Measurements from ENCODE around the gene ZNF419. TPM values are rescaled to one million over a fixed set of nuclear protein-coding genes. Genes with fewer than 3 reads are reported as not detected.
"Not testable (repeated sequence)": the region's sequence is repeated elsewhere in the genome, so short reads cannot be mapped to it uniquely, and the experiment has no call there.

ZNF419 gene
- 17.0 and 17.2 TPM in 2 replicates for total RNA-seq
- long read RNA-seq, transcript ZNF419-202 (4 exons, 3,654 nt): major isoform, 12 of 25 reads
- long read RNA-seq, partial matches to known transcripts: 0 of 25 reads
- long read RNA-seq, other reads (novel, unspliced or antisense): 2 of 25 reads

GRCh38 chr19:57487477-57488298, at the start of gene ZNF419:
Gene ZNF419 (plus strand): TSS chr19:57487750. CDS start chr19:57487951, 201 bp downstream.
- Mint-ChIP-seq H3K4me1 (peaks cover 14% of the 10 kb centered on the region), H3K4me3 (peak within 1 kb of the TSS; percentile 84), H3K9me3 (peaks cover 21% of the 10 kb centered on the region), H3K36me3 (ENCODE audit: low read depth) (peaks cover 48% of the 10 kb centered on the region)
- not testable (repeated sequence) for H3K27ac Mint-ChIP-seq (ENCODE audit: unreplicated experiment); H3K27me3 Mint-ChIP-seq (ENCODE audit: low read depth)
- DNase-seq (ENCODE audit: low read depth, low spot score): peak; percentile 79

- peaks cover 52% of the 10 kb centered on the region for H3K36me3 Mint-ChIP-seq (ENCODE audit: low read depth)
- no peaks in the 10 kb centered on the region for H3K27me3 Mint-ChIP-seq (ENCODE audit: low read depth)
- no peak for DNase-seq (ENCODE audit: low read depth, low spot score)
- no peak for TF ChIP-seq CTCF (conservative IDR thresholded peaks at IDR 0.05)
- H3K4me1 Mint-ChIP-seq: peaks cover 28% of the 10 kb centered on the region
- peaks cover 19% of the 10 kb centered on the region for H3K9me3 Mint-ChIP-seq
- no peak overlapping the region for H3K27ac Mint-ChIP-seq (ENCODE audit: unreplicated experiment)
- H3K4me3 Mint-ChIP-seq: peak overlapping the region; percentile 70
These were observed 49.6 kb upstream of the ZNF419 start for GRCh38 chr19:57437931-57438330.

- DNase-seq (ENCODE audit: low read depth, low spot score): no peak
- TF ChIP-seq CTCF (conservative IDR thresholded peaks at IDR 0.05): no peak
- Mint-ChIP-seq H3K4me1 (peaks cover 28% of the 10 kb centered on the region), H3K27ac (ENCODE audit: unreplicated experiment) (no peak overlapping the region), H3K9me3 (peaks cover 15% of the 10 kb centered on the region), H3K4me3 (peak overlapping the region; percentile 61), H3K36me3 (ENCODE audit: low read depth) (peaks cover 60% of the 10 kb centered on the region), H3K27me3 (ENCODE audit: low read depth) (no peaks in the 10 kb centered on the region)
These were observed 48.6 kb upstream of the ZNF419 start for GRCh38 chr19:57438925-57439324.

GRCh38 chr19:57441979-57442752, 45.4 kb upstream of the ZNF419 start:
- H3K27me3 Mint-ChIP-seq (ENCODE audit: low read depth): no peaks in the 10 kb centered on the region
- TF ChIP-seq CTCF (conservative IDR thresholded peaks at IDR 0.05): no peak
- no peak overlapping the region for H3K27ac Mint-ChIP-seq (ENCODE audit: unreplicated experiment)
- peak overlapping the region; percentile 24 for H3K4me3 Mint-ChIP-seq
- DNase-seq (ENCODE audit: low read depth, low spot score): no peak
- H3K9me3 Mint-ChIP-seq: peaks cover 9% of the 10 kb centered on the region
- H3K4me1 Mint-ChIP-seq: peaks cover 6% of the 10 kb centered on the region
- H3K36me3 Mint-ChIP-seq (ENCODE audit: low read depth): peaks cover 69% of the 10 kb centered on the region

GRCh38 chr19:57443121-57443696, 44.3 kb upstream of the ZNF419 start:
- peaks cover 69% of the 10 kb centered on the region for H3K36me3 Mint-ChIP-seq (ENCODE audit: low read depth)
- H3K4me1 Mint-ChIP-seq: peaks cover 6% of the 10 kb centered on the region
- H3K27ac Mint-ChIP-seq (ENCODE audit: unreplicated experiment): no peak overlapping the region
- DNase-seq (ENCODE audit: low read depth, low spot score): no peak
- no peaks in the 10 kb centered on the region for H3K27me3 Mint-ChIP-seq (ENCODE audit: low read depth)
- peaks cover 9% of the 10 kb centered on the region for H3K9me3 Mint-ChIP-seq
- H3K4me3 Mint-ChIP-seq: no peak overlapping the region
- TF ChIP-seq CTCF (conservative IDR thresholded peaks at IDR 0.05): no peak
